PC-9 (cell line): ENCODE measurements around the gene EFNA4. TPM values are rescaled to one million over a fixed set of nuclear protein-coding genes. Genes with fewer than 3 reads are reported as not detected.

Experiments used
- BruUV-seq: library from RNA; stranded (reverse); fragments of 400-500 nt; replicated peaks from 2 replicates; lab custom pipeline; 2021; lab: Mats Ljungman, UMichigan
- CTCF ChIA-PET: fragments of 300-600 bp; sonication (Branson Sonifier 250); formaldehyde crosslinking; loops from one replicate; lab custom pipeline; 2022; ENCODE audit warnings: antibody characterized with exemption; lab: Charles Lee
- POLR2A ChIA-PET: fragments of 300-600 bp; sonication (Branson Sonifier 250); formaldehyde crosslinking; loops from one replicate; lab custom pipeline; 2022; ENCODE audit warnings: antibody characterized with exemption; ENCODE audit not compliant: unreplicated experiment; lab: Charles Lee
- DNase-seq, 2 experiments: peaks; one replicate each; pipeline versions ENCODE4 v3.0.0 to v3.0.0-alpha.2; 2015 to 2022; ENCODE audit warnings: mixed read lengths in 1 of 2
- H2AFZ ChIP-seq: fragments of 200-600 bp; sonication (generic); 2 replicates; pipeline ENCODE4 v1.8.1; 2017; ENCODE audit warnings: antibody characterized with exemption
- H3F3A ChIP-seq: fragments of 200-600 bp; sonication (generic); 2 replicates; pipeline ENCODE4 v1.8.1; 2017; ENCODE audit warnings: antibody characterized with exemption, mild to moderate bottlenecking, low read depth; ENCODE audit not compliant: insufficient read depth
- H3K27ac ChIP-seq: fragments of 200-600 bp; sonication (generic); 2 replicates; pipeline ENCODE4 v1.6.1; 2016; ENCODE audit warnings: mixed run types
- H3K27me3 ChIP-seq: fragments of 200-600 bp; sonication (generic); 2 replicates; pipeline ENCODE4 v1.6.1; 2016; ENCODE audit warnings: low read depth, mixed run types; ENCODE audit not compliant: insufficient read depth
- H3K36me3 ChIP-seq: fragments of 200-600 bp; sonication (generic); 2 replicates; pipeline ENCODE4 v1.6.1; 2016; ENCODE audit warnings: low read depth, mixed run types
- H3K4me1 ChIP-seq: fragments of 200-600 bp; sonication (generic); replicated peaks from 2 replicates; pipeline ENCODE4 v1.6.1; 2016; ENCODE audit warnings: mixed run types; ENCODE audit not compliant: insufficient read depth
- H3K4me2 ChIP-seq: fragments of 200-600 bp; sonication (generic); 2 replicates; pipeline ENCODE4 v1.6.1; 2017; ENCODE audit warnings: mixed run types
- H3K4me3 ChIP-seq: fragments of 200-600 bp; sonication (generic); 2 replicates; pipeline ENCODE4 v1.6.1; 2016; ENCODE audit warnings: mixed run types
- H3K79me2 ChIP-seq: fragments of 200-600 bp; sonication (generic); 2 replicates; pipeline ENCODE4 v1.6.1; 2017; ENCODE audit warnings: low read depth, mixed run types
- H3K9me2 ChIP-seq: fragments of 200-600 bp; sonication (generic); 2 replicates; pipeline ENCODE4 v1.8.1; 2017; ENCODE audit warnings: mild to moderate bottlenecking; ENCODE audit not compliant: insufficient read depth
- H3K9me3 ChIP-seq: fragments of 200-600 bp; sonication (generic); 2 replicates; pipeline ENCODE4 v1.8.1; 2016; ENCODE audit warnings: low read depth; ENCODE audit not compliant: insufficient read depth
- H4K20me1 ChIP-seq: fragments of 200-600 bp; sonication (generic); 2 replicates; pipeline ENCODE4 v1.8.1; 2017; ENCODE audit not compliant: insufficient read depth
- CTCF ChIP-seq: fragments of 200-600 bp; sonication (generic); conservative IDR thresholded peaks from 2 replicates; pipeline ENCODE4 v1.6.1; 2017; ENCODE audit warnings: mixed run types, antibody characterized with exemption, mild to moderate bottlenecking, moderate library complexity
- EZH2 ChIP-seq: fragments of 200-600 bp; sonication (generic); IDR thresholded peaks from 2 replicates; pipeline ENCODE4 v1.8.0; 2017; ENCODE audit warnings: antibody characterized with exemption, low read depth
- intact Hi-C: fragments of 100-400 bp; cut with micrococcal nuclease; formaldehyde crosslinking; loops from one replicate; pipeline ENCODE4 v1.10.0; 2022; ENCODE audit not compliant: unreplicated experiment
- total RNA-seq: library from RNA; stranded (reverse); gene quantifications from 2 replicates; pipeline ENCODE4 v1.2.3, GENCODE V29; 2021

EFNA4 gene
- total RNA-seq, 1 experiment from 2014 or later = 14.0 TPM

- POLR2A ChIA-PET = interaction anchor here (0.6 to 0.7 kb wide), 2 partner anchors 10 to 12 kb away, joined by 4 to 5 read pairs; no protein-coding TSS in a partner anchor
- peaks cover 28% of the 10 kb centered on the region for H3K4me1 ChIP-seq
Observed at GRCh38 chr1:155015527-155016230, 47.9 kb upstream of the EFNA4 start.

GRCh38 chr1:155016231-155016831 is 47.2 kb upstream of the EFNA4 start:
- Histone ChIP-seq H3K9me3 (no peaks in the 10 kb centered on the region), H4K20me1 (peaks cover 17% of the 10 kb centered on the region), H3K4me1 (peaks cover 28% of the 10 kb centered on the region), H3K79me2 (peaks cover 4% of the 10 kb centered on the region; the same call in 1 of the 2 replicates), H3F3A (peaks cover 37% of the 10 kb centered on the region), H2AFZ (no peak overlapping the region), H3K27me3 (no peaks in the 10 kb centered on the region), H3K27ac (peak overlapping the region; percentile 53), H3K4me2 (no peak overlapping the region), H3K9me2 (no peaks in the 10 kb centered on the region), H3K36me3 (no peaks in the 10 kb centered on the region), H3K4me3 (no peak overlapping the region)
- intact Hi-C loops = loop anchor here (2.0 kb wide), 3 partner anchors 28 to 56 kb away; partner anchors contain the start of genes PYGO2 and SHC1
- no TSS peak for BruUV-seq
- DNase-seq = no peak
- POLR2A ChIA-PET = interaction anchor here (0.6 to 0.7 kb wide), 3 partner anchors 9 to 76 kb away, joined by 4 to 5 read pairs (median 4); no protein-coding TSS in a partner anchor
- CTCF ChIA-PET = interaction anchor here (1.0 to 1.5 kb wide), 2 partner anchors 14 to 46 kb away, joined by 7 to 17 read pairs; partner anchors contain the start of genes SHC1 and ZBTB7B
- no peak for TF ChIP-seq CTCF
- no peak for TF ChIP-seq EZH2

More at GRCh38 chr1:155015527-155016230, 47.9 kb upstream of the EFNA4 start:
- no TSS peak for BruUV-seq
- H4K20me1 ChIP-seq = peaks cover 23% of the 10 kb centered on the region
- peaks cover 37% of the 10 kb centered on the region for H3F3A ChIP-seq
- no peaks in the 10 kb centered on the region for H3K9me3 ChIP-seq
- H3K36me3 ChIP-seq = no peaks in the 10 kb centered on the region
- intact Hi-C loops = loop anchor here (2.0 kb wide), 3 partner anchors 29 to 55 kb away; partner anchors contain the start of genes PYGO2 and SHC1
- no peak for DNase-seq
- TF ChIP-seq CTCF (no peak), EZH2 (no peak)
- no peak overlapping the region for H3K27ac ChIP-seq
- no peak overlapping the region for H3K4me3 ChIP-seq
- CTCF ChIA-PET = no interaction called here
- no peak overlapping the region for H3K4me2 ChIP-seq
- peaks cover 4% of the 10 kb centered on the region; the same call in 1 of the 2 replicates for H3K79me2 ChIP-seq
- no peaks in the 10 kb centered on the region for H3K9me2 ChIP-seq
- H2AFZ ChIP-seq = no peak overlapping the region
- no peaks in the 10 kb centered on the region for H3K27me3 ChIP-seq
